ENCODE measurements around the gene PID1.

Gene PID1

DNA sequence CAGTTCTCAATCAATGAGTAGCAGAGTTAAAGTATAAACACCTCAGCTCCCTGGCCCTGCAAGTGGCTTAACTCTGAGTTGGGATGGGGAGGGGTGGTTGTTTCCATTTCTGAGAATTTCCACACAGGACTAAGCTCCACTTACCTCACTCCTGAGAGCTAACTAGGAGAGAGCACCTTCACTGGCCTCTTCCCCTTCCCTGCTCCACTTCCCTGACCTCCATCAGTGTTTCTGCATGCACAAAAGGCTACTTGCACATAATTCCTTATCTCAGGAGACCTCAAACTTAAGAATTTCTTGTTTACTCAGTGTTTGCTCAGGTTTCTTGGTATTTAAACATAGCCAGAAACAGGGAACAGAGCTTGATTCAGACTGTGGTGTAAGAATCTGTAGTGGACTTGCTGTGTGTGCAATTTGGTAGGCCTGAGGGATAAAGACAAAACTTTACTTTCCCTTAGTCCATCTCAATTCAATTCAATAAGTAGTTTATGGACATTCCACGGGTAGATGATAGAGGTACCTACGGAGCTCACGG, 97.2 kb downstream of the PID1 start:
- H3K27me3 ChIP-seq (ENCODE audit: insufficient read depth, low read length), result no peaks in the 10 kb centered on the region
- H3K27ac ChIP-seq (ENCODE audit: low read depth, low read length), result no peak overlapping the region
- no peaks in the 10 kb centered on the region for H3K36me3 ChIP-seq (ENCODE audit: insufficient read depth, low read length)
- H3K4me3 ChIP-seq (ENCODE audit: low read depth, low read length), result no peak overlapping the region
- H3K4me1 ChIP-seq (ENCODE audit: control insufficient read depth, insufficient read depth, low read length, unreplicated experiment), result peaks cover 17% of the 10 kb centered on the region
- H3K79me2 ChIP-seq (ENCODE audit: control insufficient read depth, insufficient read depth, low read length, unreplicated experiment), result no peaks in the 10 kb centered on the region
- H2AFZ ChIP-seq (ENCODE audit: low read length, unreplicated experiment), result no peak overlapping the region

DNA sequence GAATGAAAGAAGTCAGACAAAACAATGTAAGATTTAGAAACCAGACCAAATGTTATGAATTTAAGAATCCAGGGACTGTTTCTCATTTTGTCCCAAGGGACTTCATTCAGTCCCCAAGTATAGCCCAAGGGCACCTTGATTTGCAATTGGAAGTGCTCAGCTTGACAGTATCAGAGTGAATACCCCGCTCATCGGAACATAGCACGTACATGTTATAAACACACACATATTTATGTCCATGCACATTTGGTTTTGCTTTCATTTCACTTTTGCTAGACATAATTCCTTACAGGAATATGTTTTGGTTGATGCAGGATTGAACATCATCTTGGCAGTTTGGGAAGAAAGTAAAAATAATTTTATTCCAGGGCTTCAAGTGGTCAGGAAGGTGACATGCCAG, 100.2 kb downstream of the PID1 start:
- Histone ChIP-seq H3K79me2 (ENCODE audit: control insufficient read depth, insufficient read depth, low read length, unreplicated experiment) (no peaks in the 10 kb centered on the region), H2AFZ (ENCODE audit: low read length, unreplicated experiment) (peak overlapping the region; percentile 44), H3K36me3 (ENCODE audit: insufficient read depth, low read length) (no peaks in the 10 kb centered on the region), H3K27me3 (ENCODE audit: insufficient read depth, low read length) (no peaks in the 10 kb centered on the region), H3K4me1 (ENCODE audit: control insufficient read depth, insufficient read depth, low read length, unreplicated experiment) (peaks cover 17% of the 10 kb centered on the region), H3K27ac (ENCODE audit: low read depth, low read length) (no peak overlapping the region), H3K4me3 (ENCODE audit: low read depth, low read length) (peak overlapping the region; percentile 76)

DNA sequence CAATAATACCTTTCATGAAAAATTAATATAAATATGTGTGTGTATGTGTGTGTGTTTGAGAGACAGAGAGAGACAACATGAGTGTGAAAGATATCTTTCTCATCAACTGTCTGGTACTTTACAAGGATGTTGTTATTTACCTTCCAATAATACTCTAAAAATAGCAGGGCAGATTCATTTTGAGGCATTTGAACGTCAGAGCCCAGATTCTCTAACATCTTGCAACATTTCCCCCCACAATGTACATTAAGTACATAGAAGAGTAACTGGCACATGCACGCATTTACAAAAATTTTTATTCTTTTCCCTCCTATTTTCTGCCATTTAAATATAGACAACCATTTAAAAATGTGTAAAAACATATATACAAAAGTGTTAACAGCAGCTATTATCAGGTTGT, 100.9 kb downstream of the PID1 start:
- no peaks in the 10 kb centered on the region for H3K27me3 ChIP-seq (ENCODE audit: insufficient read depth, low read length)
- H2AFZ ChIP-seq (ENCODE audit: low read length, unreplicated experiment), result no peak overlapping the region
- no peaks in the 10 kb centered on the region for H3K36me3 ChIP-seq (ENCODE audit: insufficient read depth, low read length)
- H3K4me1 ChIP-seq (ENCODE audit: control insufficient read depth, insufficient read depth, low read length, unreplicated experiment), result peaks cover 11% of the 10 kb centered on the region
- no peaks in the 10 kb centered on the region for H3K79me2 ChIP-seq (ENCODE audit: control insufficient read depth, insufficient read depth, low read length, unreplicated experiment)
- H3K27ac ChIP-seq (ENCODE audit: low read depth, low read length), result no peak overlapping the region
- no peak overlapping the region; the same call in 1 of the 2 replicates for H3K4me3 ChIP-seq (ENCODE audit: low read depth, low read length)

DNA sequence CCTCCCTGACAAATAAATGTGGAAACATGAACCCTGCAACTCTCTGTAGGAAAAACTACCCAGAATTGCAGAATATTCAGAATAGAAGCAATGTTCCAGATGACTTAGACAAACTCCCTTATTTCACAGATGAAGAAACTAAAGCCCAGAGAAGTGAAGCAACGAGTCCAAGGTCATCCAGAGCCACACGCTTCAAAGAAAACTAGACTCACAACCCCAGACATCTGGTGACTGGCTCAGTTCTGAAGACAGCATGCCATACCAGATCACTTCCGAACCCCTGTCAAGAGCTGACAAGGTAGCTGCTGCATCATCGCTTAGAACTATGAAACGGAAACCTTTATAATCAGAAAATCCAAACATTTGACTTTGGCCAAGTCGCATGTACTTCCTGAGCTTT, 101.3 kb downstream of the PID1 start:
- Histone ChIP-seq H3K4me1 (ENCODE audit: control insufficient read depth, insufficient read depth, low read length, unreplicated experiment) (peaks cover 8% of the 10 kb centered on the region), H3K36me3 (ENCODE audit: insufficient read depth, low read length) (no peaks in the 10 kb centered on the region), H3K27me3 (ENCODE audit: insufficient read depth, low read length) (no peaks in the 10 kb centered on the region), H3K79me2 (ENCODE audit: control insufficient read depth, insufficient read depth, low read length, unreplicated experiment) (no peaks in the 10 kb centered on the region), H3K27ac (ENCODE audit: low read depth, low read length) (no peak overlapping the region), H2AFZ (ENCODE audit: low read length, unreplicated experiment) (no peak overlapping the region), H3K4me3 (ENCODE audit: low read depth, low read length) (no peak overlapping the region)

DNA sequence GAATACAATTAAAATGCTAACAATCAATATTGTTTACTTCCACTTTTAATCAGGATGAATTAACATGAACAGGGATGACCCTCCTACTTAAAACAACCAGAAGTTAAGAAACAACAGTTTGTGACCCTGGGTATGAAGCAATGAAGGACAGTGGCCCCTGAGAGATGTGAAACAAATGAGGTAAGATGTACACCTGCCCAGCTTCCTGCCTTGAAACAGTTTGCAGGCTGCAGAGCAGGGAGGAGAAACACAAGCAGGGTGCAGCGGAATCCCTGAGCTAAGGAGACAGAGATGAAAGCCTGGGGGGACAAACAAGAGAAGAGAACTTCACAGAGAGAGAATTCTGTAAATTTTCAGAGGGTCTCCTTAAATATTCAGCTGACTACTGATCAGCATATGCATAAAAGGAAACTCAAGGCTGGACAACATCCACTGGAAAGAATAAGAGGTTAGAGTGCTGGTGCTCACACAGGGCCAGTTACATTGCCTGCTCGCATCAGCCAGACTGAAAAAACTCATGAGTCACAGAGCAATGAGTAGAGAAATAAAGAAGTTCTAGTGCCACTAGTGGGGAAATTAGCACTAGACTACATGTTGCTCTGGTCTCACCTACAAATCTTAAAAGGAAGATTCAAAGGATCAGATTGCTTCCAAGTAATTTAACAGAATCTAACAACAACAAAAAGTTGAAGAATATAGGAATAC, 106.4 kb downstream of the PID1 start:
- no peak overlapping the region for H2AFZ ChIP-seq (ENCODE audit: low read length, unreplicated experiment)
- H3K27ac ChIP-seq (ENCODE audit: low read depth, low read length), result no peak overlapping the region
- no peaks in the 10 kb centered on the region for H3K4me1 ChIP-seq (ENCODE audit: control insufficient read depth, insufficient read depth, low read length, unreplicated experiment)
- no peaks in the 10 kb centered on the region for H3K79me2 ChIP-seq (ENCODE audit: control insufficient read depth, insufficient read depth, low read length, unreplicated experiment)
- H3K36me3 ChIP-seq (ENCODE audit: insufficient read depth, low read length), result no peaks in the 10 kb centered on the region
- no peaks in the 10 kb centered on the region for H3K27me3 ChIP-seq (ENCODE audit: insufficient read depth, low read length)
- H3K4me3 ChIP-seq (ENCODE audit: low read depth, low read length), result no peak overlapping the region

DNA sequence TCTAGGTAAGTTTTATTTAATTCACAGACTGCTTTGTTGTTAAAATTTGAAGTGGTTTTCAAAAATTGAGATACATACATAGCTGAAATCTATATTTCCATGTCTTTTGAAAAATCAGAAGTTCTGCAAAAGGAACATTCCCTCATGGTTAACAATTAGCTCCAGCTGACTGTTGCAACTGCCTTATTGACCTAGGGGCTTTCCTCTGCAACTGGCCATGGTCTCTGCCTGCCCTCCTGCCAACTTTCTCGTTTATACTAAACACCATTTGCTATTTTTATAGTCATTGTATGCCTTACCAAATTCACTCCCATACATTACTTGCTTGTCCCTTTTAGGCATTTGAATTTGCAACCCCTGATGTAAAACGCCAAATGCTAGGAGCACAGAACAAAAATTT, 107.2 kb downstream of the PID1 start:
- no peaks in the 10 kb centered on the region for H3K27me3 ChIP-seq (ENCODE audit: insufficient read depth, low read length)
- H3K27ac ChIP-seq (ENCODE audit: low read depth, low read length), result no peak overlapping the region
- no peak overlapping the region for H2AFZ ChIP-seq (ENCODE audit: low read length, unreplicated experiment)
- H3K36me3 ChIP-seq (ENCODE audit: insufficient read depth, low read length), result no peaks in the 10 kb centered on the region
- H3K4me1 ChIP-seq (ENCODE audit: control insufficient read depth, insufficient read depth, low read length, unreplicated experiment), result no peaks in the 10 kb centered on the region
- no peaks in the 10 kb centered on the region for H3K79me2 ChIP-seq (ENCODE audit: control insufficient read depth, insufficient read depth, low read length, unreplicated experiment)
- no peak overlapping the region for H3K4me3 ChIP-seq (ENCODE audit: low read depth, low read length)

DNA sequence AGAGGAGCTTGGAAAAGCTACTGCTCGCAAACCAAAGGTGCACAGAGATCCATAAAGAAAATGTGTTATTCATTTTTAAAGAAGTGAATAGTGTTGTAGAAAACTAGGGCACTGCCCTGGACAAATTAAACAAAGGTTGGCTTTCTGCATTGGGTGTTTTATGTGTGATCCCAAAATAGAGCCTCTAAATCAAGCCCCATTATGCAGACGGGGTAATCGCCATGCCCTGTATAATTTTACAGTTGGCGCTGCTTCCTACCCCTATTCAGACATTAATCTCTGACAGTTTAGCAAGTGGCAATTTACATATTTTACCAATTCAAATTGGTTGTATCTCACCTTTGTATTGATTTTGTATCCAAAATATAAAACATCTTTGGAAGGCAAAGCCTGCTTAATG, 109.1 kb downstream of the PID1 start:
- Histone ChIP-seq H3K36me3 (ENCODE audit: insufficient read depth, low read length) (no peaks in the 10 kb centered on the region), H3K27me3 (ENCODE audit: insufficient read depth, low read length) (no peaks in the 10 kb centered on the region), H3K4me1 (ENCODE audit: control insufficient read depth, insufficient read depth, low read length, unreplicated experiment) (no peaks in the 10 kb centered on the region), H2AFZ (ENCODE audit: low read length, unreplicated experiment) (no peak overlapping the region), H3K79me2 (ENCODE audit: control insufficient read depth, insufficient read depth, low read length, unreplicated experiment) (no peaks in the 10 kb centered on the region), H3K27ac (ENCODE audit: low read depth, low read length) (no peak overlapping the region), H3K4me3 (ENCODE audit: low read depth, low read length) (no peak overlapping the region)

DNA sequence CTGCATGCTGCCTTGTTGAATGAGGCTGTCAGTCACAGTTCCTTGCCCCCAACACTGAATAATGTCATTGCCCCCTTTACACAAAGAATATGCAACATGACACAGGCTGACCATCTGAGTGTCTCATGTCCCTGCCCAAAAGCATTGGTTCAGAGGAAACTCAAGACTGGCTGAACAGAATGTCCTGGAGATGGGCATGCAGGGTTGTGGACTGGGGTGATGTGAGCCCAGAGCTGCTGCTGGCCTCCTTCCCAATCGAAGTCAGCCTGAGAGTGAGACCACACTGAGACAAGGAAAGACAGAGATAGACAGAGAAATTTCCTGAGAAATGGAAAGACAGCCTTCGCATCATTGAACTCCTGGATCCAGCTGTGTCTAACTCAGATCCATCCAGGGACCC, 110.1 kb downstream of the PID1 start:
- Histone ChIP-seq H3K27me3 (ENCODE audit: insufficient read depth, low read length) (no peaks in the 10 kb centered on the region), H3K79me2 (ENCODE audit: control insufficient read depth, insufficient read depth, low read length, unreplicated experiment) (no peaks in the 10 kb centered on the region), H3K36me3 (ENCODE audit: insufficient read depth, low read length) (no peaks in the 10 kb centered on the region), H2AFZ (ENCODE audit: low read length, unreplicated experiment) (no peak overlapping the region), H3K4me1 (ENCODE audit: control insufficient read depth, insufficient read depth, low read length, unreplicated experiment) (no peaks in the 10 kb centered on the region), H3K27ac (ENCODE audit: low read depth, low read length) (no peak overlapping the region), H3K4me3 (ENCODE audit: low read depth, low read length) (no peak overlapping the region)

DNA sequence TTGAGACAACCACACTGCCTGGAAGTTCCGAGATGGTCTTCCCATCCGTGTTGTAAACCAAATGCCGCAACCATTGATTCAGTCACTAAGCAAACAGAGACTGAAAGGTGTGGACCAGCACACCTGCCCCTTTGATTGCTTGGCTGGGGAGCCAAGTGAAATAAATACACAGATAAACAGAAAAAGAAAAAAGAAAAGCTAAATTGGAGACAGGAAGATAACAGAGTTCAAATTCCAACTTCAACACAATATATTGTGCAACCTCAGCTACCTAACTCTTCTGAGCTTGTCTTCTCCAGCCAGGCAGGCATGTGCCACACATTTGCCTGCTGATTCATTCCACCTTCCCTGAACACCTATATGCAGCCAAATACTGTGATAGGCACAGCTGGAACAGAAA, 110.9 kb downstream of the PID1 start:
- Histone ChIP-seq H3K4me3 (ENCODE audit: low read depth, low read length) (no peak overlapping the region), H3K27ac (ENCODE audit: low read depth, low read length) (no peak overlapping the region), H2AFZ (ENCODE audit: low read length, unreplicated experiment) (no peak overlapping the region)

GRCh38 chr2:229159405-229159804, 111.7 kb downstream of the PID1 start:
- H3K27me3 ChIP-seq (ENCODE audit: insufficient read depth, low read length), result no peaks in the 10 kb centered on the region
- H3K79me2 ChIP-seq (ENCODE audit: control insufficient read depth, insufficient read depth, low read length, unreplicated experiment), result no peaks in the 10 kb centered on the region
- no peak overlapping the region for H3K4me3 ChIP-seq (ENCODE audit: low read depth, low read length)
- no peak overlapping the region for H3K27ac ChIP-seq (ENCODE audit: low read depth, low read length)
- no peaks in the 10 kb centered on the region for H3K4me1 ChIP-seq (ENCODE audit: control insufficient read depth, insufficient read depth, low read length, unreplicated experiment)
- H3K36me3 ChIP-seq (ENCODE audit: insufficient read depth, low read length), result no peaks in the 10 kb centered on the region
- H2AFZ ChIP-seq (ENCODE audit: low read length, unreplicated experiment), result no peak overlapping the region

More for the DNA sequence above, 110.9 kb downstream of the PID1 start:
- no peaks in the 10 kb centered on the region for H3K36me3 ChIP-seq (ENCODE audit: insufficient read depth, low read length)
- no peaks in the 10 kb centered on the region for H3K4me1 ChIP-seq (ENCODE audit: control insufficient read depth, insufficient read depth, low read length, unreplicated experiment)
- no peaks in the 10 kb centered on the region for H3K27me3 ChIP-seq (ENCODE audit: insufficient read depth, low read length)
- no peaks in the 10 kb centered on the region for H3K79me2 ChIP-seq (ENCODE audit: control insufficient read depth, insufficient read depth, low read length, unreplicated experiment)

DNA sequence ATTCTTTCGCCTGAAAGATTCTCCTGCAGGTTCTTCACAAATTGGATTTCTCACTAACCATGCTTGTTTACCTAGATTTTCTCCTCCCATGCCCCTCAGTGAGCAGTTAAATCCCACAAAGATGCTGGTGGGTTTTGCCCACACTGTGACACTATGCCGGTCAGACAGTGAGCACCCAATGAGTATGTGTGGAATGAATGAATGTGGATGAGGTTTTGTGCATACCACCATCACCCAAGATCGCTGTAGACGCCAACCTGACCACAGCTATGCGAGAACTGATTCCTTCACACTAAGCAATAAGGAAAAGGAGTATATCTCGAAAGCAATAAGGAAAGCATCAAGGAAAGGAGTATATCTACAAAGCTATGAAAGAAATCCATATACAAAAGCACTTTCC, 116.7 kb downstream of the PID1 start:
- Histone ChIP-seq H3K27ac (ENCODE audit: low read depth, low read length) (no peak overlapping the region), H3K79me2 (ENCODE audit: control insufficient read depth, insufficient read depth, low read length, unreplicated experiment) (no peaks in the 10 kb centered on the region), H3K27me3 (ENCODE audit: insufficient read depth, low read length) (no peaks in the 10 kb centered on the region), H3K36me3 (ENCODE audit: insufficient read depth, low read length) (no peaks in the 10 kb centered on the region), H3K4me3 (ENCODE audit: low read depth, low read length) (no peak overlapping the region), H3K4me1 (ENCODE audit: control insufficient read depth, insufficient read depth, low read length, unreplicated experiment) (no peaks in the 10 kb centered on the region), H2AFZ (ENCODE audit: low read length, unreplicated experiment) (no peak overlapping the region)

Measured in ACC112 (cell line).